C4-2B (cell line): ENCODE data around the gene SPATA46.

ENCODE experiments used
- CTCF ChIP-seq: fragments of 450-650 bp; conservative IDR thresholded peaks from 2 replicates; pipeline ENCODE4 v1.5.1; 2017; ENCODE audit warnings: mild to moderate bottlenecking
- ZFX ChIP-seq: fragments of 450-650 bp; IDR thresholded peaks from 2 replicates; pipeline ENCODE4 v1.6.1; 2017

- TF ChIP-seq CTCF (no peak), ZFX (no peak)
These were observed 6.5 kb downstream of the SPATA46 start for GRCh38 chr1:162370161-162370560.
